GM12874 (cell line): ENCODE data around the gene CLCN4.

Source experiments
- TF ChIP-seq, protein P1 (sequence below): IDR thresholded peaks from 2 replicates; pipeline ENCODE4 v1.5.1; 2011; ENCODE audit warnings: low read depth, mild to moderate bottlenecking, control low read depth, low read length, moderate library complexity; ENCODE audit not compliant: insufficient read depth

The CLCN4 gene

DNA sequence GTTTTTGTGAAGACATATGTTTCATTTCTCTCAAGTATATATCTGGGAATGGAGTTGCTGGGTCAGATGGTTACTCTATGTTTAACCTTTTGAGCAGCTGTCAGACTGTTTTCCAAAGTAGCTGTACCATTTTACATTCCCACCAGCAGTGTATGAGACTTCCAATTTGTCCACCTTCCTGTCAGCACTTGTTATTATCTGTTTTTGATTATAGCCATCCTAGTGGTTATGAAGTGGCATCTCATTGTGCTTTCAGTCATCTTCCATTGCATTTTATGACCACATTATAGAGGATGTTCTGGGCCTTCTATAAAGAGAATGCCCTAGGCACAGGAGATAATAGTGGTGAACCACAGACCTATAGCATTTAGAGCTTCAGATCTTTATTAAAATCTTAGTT, 39.2 kb downstream of the CLCN4 start:
- TF ChIP-seq, protein P1, sequence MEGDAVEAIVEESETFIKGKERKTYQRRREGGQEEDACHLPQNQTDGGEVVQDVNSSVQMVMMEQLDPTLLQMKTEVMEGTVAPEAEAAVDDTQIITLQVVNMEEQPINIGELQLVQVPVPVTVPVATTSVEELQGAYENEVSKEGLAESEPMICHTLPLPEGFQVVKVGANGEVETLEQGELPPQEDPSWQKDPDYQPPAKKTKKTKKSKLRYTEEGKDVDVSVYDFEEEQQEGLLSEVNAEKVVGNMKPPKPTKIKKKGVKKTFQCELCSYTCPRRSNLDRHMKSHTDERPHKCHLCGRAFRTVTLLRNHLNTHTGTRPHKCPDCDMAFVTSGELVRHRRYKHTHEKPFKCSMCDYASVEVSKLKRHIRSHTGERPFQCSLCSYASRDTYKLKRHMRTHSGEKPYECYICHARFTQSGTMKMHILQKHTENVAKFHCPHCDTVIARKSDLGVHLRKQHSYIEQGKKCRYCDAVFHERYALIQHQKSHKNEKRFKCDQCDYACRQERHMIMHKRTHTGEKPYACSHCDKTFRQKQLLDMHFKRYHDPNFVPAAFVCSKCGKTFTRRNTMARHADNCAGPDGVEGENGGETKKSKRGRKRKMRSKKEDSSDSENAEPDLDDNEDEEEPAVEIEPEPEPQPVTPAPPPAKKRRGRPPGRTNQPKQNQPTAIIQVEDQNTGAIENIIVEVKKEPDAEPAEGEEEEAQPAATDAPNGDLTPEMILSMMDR: no peak

DNA sequence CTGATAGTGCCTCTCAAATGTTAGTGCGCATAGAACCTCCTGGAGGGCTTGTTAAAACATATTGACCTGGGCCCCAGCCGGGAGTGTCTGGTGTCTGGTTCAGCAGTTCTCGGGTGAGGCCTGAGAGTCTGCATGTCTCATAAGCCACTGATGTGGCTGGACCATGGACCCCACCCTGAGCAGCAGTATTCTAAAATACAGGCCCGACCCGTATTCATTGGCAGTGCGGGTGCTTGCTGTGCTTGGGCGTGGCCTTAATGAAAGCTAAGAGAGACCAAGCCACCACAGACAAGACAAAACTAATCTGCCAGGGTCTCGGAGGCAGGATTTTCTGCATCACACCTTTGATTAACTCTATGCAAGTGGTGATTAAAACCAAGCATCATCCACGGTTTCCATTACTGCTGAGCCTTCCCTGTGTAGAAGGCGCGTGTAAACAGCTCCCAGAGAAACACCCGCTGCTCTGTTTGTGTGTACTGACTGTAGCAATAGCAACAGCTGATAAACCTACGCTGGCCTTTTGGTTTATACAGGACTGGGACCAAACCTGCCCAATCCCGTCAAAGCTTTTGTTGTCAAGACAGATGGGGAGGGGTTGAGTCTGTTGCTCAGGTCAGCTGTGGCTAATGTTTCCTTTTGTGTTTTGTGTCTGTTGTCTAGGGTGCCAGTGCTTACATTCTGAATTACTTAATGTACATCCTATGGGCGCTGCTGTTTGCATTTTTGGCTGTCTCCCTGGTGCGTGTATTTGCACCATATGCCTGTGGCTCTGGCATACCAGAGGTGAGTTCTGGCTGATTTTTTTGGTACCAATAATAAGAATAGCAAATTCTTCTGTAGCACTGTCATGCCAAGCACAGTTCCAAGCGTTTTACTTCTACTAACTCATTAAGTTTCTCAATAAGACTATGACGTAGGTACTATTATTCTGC, 40.8 kb downstream of the CLCN4 start:
- TF ChIP-seq, protein P1: no peak

DNA sequence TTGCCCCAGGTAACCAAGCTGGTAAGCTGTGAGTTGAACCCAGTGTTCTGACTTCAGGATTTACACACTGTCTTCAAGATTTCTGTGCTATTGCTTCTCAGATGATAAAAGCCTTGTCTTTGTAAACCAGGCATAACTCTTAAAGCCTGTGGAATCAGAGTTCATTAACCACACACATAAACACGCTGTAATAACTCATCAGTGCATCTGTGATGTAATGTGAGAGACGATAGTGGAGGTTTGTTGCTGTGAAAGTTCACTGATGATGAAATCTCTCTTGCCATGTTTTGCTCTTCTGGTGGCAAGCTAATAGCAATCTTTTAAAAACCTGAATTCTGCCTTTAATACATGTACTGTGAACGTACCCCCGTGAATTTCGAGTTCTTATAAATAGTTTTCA, 41.5 kb downstream of the CLCN4 start:
- TF ChIP-seq, protein P1: no peak

DNA sequence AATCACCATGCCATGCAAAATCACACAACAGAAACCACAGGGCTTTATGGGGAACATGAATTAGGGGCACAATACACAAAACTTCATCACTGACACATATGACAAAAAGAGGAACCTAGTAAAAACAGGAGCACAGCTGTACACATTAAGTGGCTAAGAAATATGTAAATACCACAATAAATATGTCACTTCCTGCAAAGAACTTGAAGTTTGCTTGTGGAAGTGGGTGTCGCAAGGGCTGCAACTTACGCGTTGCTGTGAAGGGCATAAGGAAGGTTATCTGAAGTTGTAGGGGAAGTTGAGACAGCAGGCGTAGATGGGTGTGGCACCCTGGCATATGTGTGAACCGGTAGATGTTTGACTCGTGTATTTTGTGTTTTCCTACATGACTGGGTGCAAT, 42.4 kb downstream of the CLCN4 start:
- TF ChIP-seq, protein P1: no peak

DNA sequence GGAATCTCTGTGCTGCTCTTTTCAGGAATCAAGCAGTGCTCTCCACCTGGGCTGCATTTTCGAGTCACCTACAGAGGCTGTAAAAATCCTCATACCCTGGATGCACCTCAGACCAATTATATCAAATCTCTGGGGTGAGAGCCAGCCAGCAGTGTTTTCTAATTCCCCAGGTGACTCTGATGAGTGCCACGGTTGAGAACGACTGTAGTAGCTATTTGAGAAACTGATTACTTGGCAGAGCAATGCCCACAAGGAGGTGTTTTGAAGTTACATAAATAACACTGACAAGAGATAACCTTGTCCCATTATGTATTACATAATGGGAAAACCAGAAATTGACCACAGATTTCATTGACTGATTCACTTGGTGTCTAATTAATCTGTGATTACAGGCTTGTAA, 46.8 kb downstream of the CLCN4 start:
- TF ChIP-seq, protein P1: no peak

DNA sequence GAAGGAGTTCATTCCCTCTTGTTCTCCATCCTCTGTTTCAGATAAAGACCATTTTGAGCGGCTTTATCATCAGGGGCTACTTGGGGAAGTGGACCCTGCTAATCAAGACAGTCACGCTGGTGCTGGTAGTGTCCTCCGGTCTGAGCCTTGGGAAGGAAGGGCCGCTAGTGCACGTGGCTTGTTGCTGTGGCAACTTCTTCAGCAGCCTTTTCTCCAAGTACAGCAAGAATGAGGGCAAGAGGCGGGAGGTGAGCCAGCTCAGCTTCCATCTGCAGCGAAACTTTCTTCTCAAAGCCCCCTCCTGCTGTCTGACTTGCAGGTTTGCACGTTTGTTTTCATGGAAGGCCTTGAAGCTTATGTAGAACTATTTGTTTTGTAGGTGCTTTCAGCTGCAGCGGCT, 49.5 kb downstream of the CLCN4 start:
- TF ChIP-seq, protein P1: no peak

DNA sequence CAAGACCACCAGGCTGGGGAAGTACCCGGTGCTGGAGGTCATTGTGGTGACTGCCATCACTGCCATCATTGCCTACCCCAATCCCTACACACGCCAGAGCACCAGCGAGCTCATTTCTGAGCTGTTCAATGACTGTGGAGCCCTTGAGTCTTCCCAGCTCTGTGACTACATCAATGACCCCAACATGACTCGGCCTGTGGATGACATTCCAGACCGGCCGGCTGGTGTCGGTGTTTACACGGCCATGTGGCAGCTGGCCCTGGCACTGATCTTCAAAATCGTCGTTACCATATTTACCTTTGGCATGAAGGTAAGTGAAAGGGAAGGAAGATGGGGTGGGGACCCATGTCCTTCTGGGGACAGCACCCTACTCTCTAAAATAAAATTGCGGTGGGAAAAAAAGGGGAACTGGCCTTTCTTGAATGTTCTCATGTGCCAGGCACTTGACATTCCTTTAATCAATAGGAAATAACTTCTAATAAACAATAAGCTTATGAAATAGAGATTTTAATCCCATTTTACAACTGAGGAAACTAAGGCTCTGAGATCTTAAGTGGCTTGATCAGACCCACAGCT, 51.6 kb downstream of the CLCN4 start:
- TF ChIP-seq, protein P1: no peak
